ENCODE measurements around the gene KCNB1. TPM values are rescaled to one million over a fixed set of nuclear protein-coding genes. Genes with fewer than 3 reads are reported as not detected.

The KCNB1 gene
- total RNA-seq, 3 donors from 2014 or later: 3.9 to 21.8 (median 5.1) TPM

DNA sequence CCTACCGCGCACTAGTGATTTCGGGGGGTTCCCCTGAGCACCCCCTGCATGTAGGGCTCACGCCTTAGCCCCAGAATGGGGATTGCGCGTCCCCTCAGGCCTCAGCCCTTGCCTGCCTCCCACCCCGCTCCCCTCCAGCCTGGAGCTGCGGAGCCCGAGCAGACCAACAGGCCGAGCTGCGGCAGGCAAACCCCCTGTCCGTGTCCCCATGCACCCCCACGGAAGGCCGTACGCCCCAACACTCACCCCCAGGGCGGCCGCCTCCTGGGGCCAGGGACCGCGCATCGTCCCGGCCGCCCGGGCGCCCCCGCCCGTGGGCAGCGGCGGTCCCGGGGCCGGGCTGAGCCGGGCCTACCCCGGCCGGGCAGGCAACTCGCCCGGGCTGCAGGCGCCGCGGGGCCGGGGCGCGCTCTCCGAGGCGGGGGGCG is 1.2 kb upstream of the KCNB1 start:
- Histone ChIP-seq H3K4me1 (peaks cover 0 to 3% of the 10 kb centered on the region in 2 donors), H3K27me3 (peaks cover 6 to 22% of the 10 kb centered on the region in 2 donors), H3K9me3 (no peaks in the 10 kb centered on the region), H3K4me3 (peak overlapping the region; percentile 47 to 60 (median 48)), H3K36me3 (no peaks in the 10 kb centered on the region), H3K27ac (no peak overlapping the region)
- TF ChIP-seq POLR2A (IDR thresholded peaks at IDR 0.05) (no peak), POLR2AphosphoS5 (IDR thresholded peaks at IDR 0.05) (no peak), CTCF (IDR thresholded peaks at IDR 0.05) (no peak)
- DNase-seq (ENCODE audit: low spot score in 2 of 2): no peak
- intact Hi-C loops (cut with DNase I; ENCODE audit: low total_unique reads): loop anchor here (2.0 to 10.0 kb wide), 3 partner anchors 55 to 149 kb away; no protein-coding TSS in a partner anchor

- Histone ChIP-seq H3K27me3 (peaks cover 6 to 18% of the 10 kb centered on the region in 2 donors), H3K4me3 (peak overlapping the region; percentile 47 to 60 (median 48))
Observed at GRCh38 chr20:49483018-49483695, 689 bp upstream of the KCNB1 start.

DNA sequence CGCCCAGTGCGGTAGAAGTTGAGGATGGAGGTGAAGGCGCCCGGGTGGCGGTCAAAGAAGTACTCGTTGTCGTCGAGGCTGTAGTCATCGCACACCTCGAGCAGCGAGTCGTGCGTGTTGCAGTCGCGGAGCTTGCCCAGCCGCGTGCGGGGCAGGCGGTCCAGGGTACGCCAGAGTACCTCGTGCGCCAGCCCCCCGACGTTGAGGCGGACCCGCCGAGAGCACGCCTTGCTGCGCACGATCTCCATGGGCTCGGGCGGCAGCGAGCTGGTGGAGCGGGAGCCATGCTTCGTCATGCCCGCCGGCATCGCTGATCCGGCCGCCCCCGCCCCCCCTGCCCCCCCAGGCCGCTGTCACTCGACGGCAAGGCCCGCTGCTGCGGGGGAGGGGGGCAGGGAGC is 295 bp downstream of the KCNB1 start:
- no peak for DNase-seq (ENCODE audit: low spot score in 2 of 2)
- TF ChIP-seq POLR2A (IDR thresholded peaks at IDR 0.05) (no peak), CTCF (IDR thresholded peaks at IDR 0.05) (no peak), POLR2AphosphoS5 (IDR thresholded peaks at IDR 0.05) (no peak)
- Histone ChIP-seq H3K36me3 (no peaks in the 10 kb centered on the region), H3K4me1 (peaks cover 0 to 3% of the 10 kb centered on the region in 2 donors), H3K27ac (no peak overlapping the region), H3K9me3 (no peaks in the 10 kb centered on the region), H3K4me3 (peak overlapping the region in 1 of 3 donors; percentile 48), H3K27me3 (peaks cover 6 to 18% of the 10 kb centered on the region in 2 donors)
- intact Hi-C loops (cut with DNase I; ENCODE audit: low total_unique reads): loop anchor here (10.0 kb wide), 2 partner anchors 107 to 147 kb away; no protein-coding TSS in a partner anchor

More at GRCh38 chr20:49483018-49483695, 689 bp upstream of the KCNB1 start:
- intact Hi-C loops (cut with DNase I; ENCODE audit: low total_unique reads): loop anchor here (10.0 kb wide), 2 partner anchors 108 to 148 kb away; no protein-coding TSS in a partner anchor
- DNase-seq (ENCODE audit: low spot score in 2 of 2): no peak
- Histone ChIP-seq H3K27ac (no peak overlapping the region), H3K4me1 (peaks cover 0 to 3% of the 10 kb centered on the region in 2 donors), H3K36me3 (no peaks in the 10 kb centered on the region), H3K9me3 (no peaks in the 10 kb centered on the region)
- TF ChIP-seq CTCF (IDR thresholded peaks at IDR 0.05): no peak
- TF ChIP-seq POLR2A (IDR thresholded peaks at IDR 0.05): no peak
- no peak for TF ChIP-seq POLR2AphosphoS5 (IDR thresholded peaks at IDR 0.05)

GRCh38 chr20:49481116-49481515 is 1.4 kb downstream of the KCNB1 start:
- Histone ChIP-seq H3K27ac (no peak overlapping the region), H3K4me3 (no peak overlapping the region), H3K27me3 (peaks cover 6 to 10% of the 10 kb centered on the region in 2 donors)

More at GRCh38 chr20:49481116-49481515, 1.4 kb downstream of the KCNB1 start:
- TF ChIP-seq POLR2A (IDR thresholded peaks at IDR 0.05) (no peak), CTCF (IDR thresholded peaks at IDR 0.05) (no peak), POLR2AphosphoS5 (IDR thresholded peaks at IDR 0.05) (no peak)
- intact Hi-C loops (cut with DNase I; ENCODE audit: low total_unique reads): loop anchor here (10.0 kb wide), 2 partner anchors 106 to 146 kb away; no protein-coding TSS in a partner anchor
- H3K36me3 ChIP-seq: no peaks in the 10 kb centered on the region
- no peaks in the 10 kb centered on the region for H3K9me3 ChIP-seq
- DNase-seq (ENCODE audit: low spot score in 2 of 2): no peak
- peaks cover 0 to 3% of the 10 kb centered on the region in 2 donors for H3K4me1 ChIP-seq

Measured in breast epithelium (tissue), 4 donors.